Fibroblast of the aortic adventitia (primary cell): ENCODE measurements around the gene SHB. TPM values are rescaled to one million over a fixed set of nuclear protein-coding genes. Genes with fewer than 3 reads are reported as not detected.

Source experiments
- DNase-seq: peaks from one replicate; pipeline ENCODE4 v3.0.0-alpha.2; 2010; ENCODE audit warnings: low read depth
- H3K4me3 ChIP-seq: 2 replicates; pipeline ENCODE4 v1.5.1; 2011; ENCODE audit warnings: low read depth, mild to moderate bottlenecking, control low read depth, low read length, moderate library complexity
- CTCF ChIP-seq: IDR thresholded peaks from 2 replicates; pipeline ENCODE4 v1.5.1; 2011; ENCODE audit warnings: mild to moderate bottlenecking, low read length, control low read depth, inconsistent platforms; ENCODE audit not compliant: insufficient read depth
- total RNA-seq: library from RNA; depleted of rRNA; stranded (reverse); fragments of >200 nt; gene quantifications from 2 replicates; pipeline ENCODE4 v1.2.3, GENCODE V29; 2012; ENCODE audit warnings: low replicate concordance

Gene SHB
- total RNA-seq, 1 donor: 26.5 TPM

GRCh38 chr9:38019731-38020130, 49.3 kb downstream of the SHB start:
- peak; percentile 52 for DNase-seq
- TF ChIP-seq CTCF: no peak

GRCh38 chr9:38018958-38019602, 49.9 kb downstream of the SHB start:
- peak overlapping the region; percentile 15 for H3K4me3 ChIP-seq

More at GRCh38 chr9:38019731-38020130, 49.3 kb downstream of the SHB start:
- H3K4me3 ChIP-seq: no peak overlapping the region

GRCh38 chr9:38018241-38018957, 50.6 kb downstream of the SHB start:
- peak overlapping the region; percentile 4 for H3K4me3 ChIP-seq
- no peak for DNase-seq
- no peak for TF ChIP-seq CTCF

More at GRCh38 chr9:38018958-38019602, 49.9 kb downstream of the SHB start:
- no peak for TF ChIP-seq CTCF
- DNase-seq: peak; percentile 88

GRCh38 chr9:38017885-38018186, 51.2 kb downstream of the SHB start:
- no peak overlapping the region for H3K4me3 ChIP-seq
- TF ChIP-seq CTCF: no peak
- DNase-seq: no peak

- no peak for TF ChIP-seq CTCF
- DNase-seq: peak; percentile 31
- H3K4me3 ChIP-seq: no peak overlapping the region
Observed at GRCh38 chr9:38017149-38017884, 51.7 kb downstream of the SHB start.

GRCh38 chr9:38016375-38017135, 52.5 kb downstream of the SHB start:
- TF ChIP-seq CTCF: no peak
- H3K4me3 ChIP-seq: no peak overlapping the region
- DNase-seq: peak; percentile 72
